KMS-11 (cell line): ENCODE measurements around the gene AQP9.

Experiments used
- H2AFZ ChIP-seq: fragments of 200-600 bp; sonication (generic); 2 replicates; pipeline ENCODE4 v1.6.1; 2016; ENCODE audit warnings: antibody characterized with exemption, mixed run types, low read depth
- H3K27ac ChIP-seq: fragments of 200-600 bp; sonication (generic); 2 replicates; pipeline ENCODE4 v1.6.1; 2016; ENCODE audit warnings: mild to moderate bottlenecking, mixed run types
- H3K27me3 ChIP-seq: fragments of 200-600 bp; sonication (generic); 2 replicates; pipeline ENCODE4 v1.6.1; 2017; ENCODE audit warnings: mild to moderate bottlenecking, low read depth, mixed run types, moderate library complexity; ENCODE audit not compliant: insufficient read depth
- H3K36me3 ChIP-seq: fragments of 200-600 bp; sonication (generic); 2 replicates; pipeline ENCODE4 v1.6.1; 2017; ENCODE audit warnings: mild to moderate bottlenecking, mixed run types; ENCODE audit not compliant: insufficient read depth
- H3K4me1 ChIP-seq: fragments of 200-600 bp; sonication (generic); 2 replicates; pipeline ENCODE4 v1.6.1; 2016; ENCODE audit warnings: mild to moderate bottlenecking, low read depth, mixed run types; ENCODE audit not compliant: poor library complexity, severe bottlenecking
- H3K4me2 ChIP-seq: fragments of 200-600 bp; sonication (generic); 2 replicates; pipeline ENCODE4 v1.7.0; 2016; ENCODE audit warnings: mild to moderate bottlenecking, mixed run types
- H3K4me3 ChIP-seq: fragments of 200-600 bp; sonication (generic); IDR thresholded peaks from 2 replicates; pipeline ENCODE4 v1.6.1; 2017; ENCODE audit warnings: low read depth, low read length, mixed read lengths; ENCODE audit not compliant: insufficient read depth
- H3K79me2 ChIP-seq: fragments of 200-600 bp; sonication (generic); 2 replicates; pipeline ENCODE4 v1.6.1; 2016; ENCODE audit warnings: low read depth, mixed run types; ENCODE audit not compliant: insufficient read depth
- H3K9ac ChIP-seq: fragments of 200-600 bp; sonication (generic); 2 replicates; pipeline ENCODE4 v1.6.1; 2016; ENCODE audit warnings: mild to moderate bottlenecking, mixed run types
- H4K20me1 ChIP-seq: fragments of 200-600 bp; sonication (generic); 2 replicates; pipeline ENCODE4 v1.6.1; 2016; ENCODE audit warnings: mild to moderate bottlenecking, mixed run types; ENCODE audit not compliant: insufficient read depth
- CTCF ChIP-seq: fragments of 200-600 bp; sonication (generic); conservative IDR thresholded peaks from 2 replicates; pipeline ENCODE4 v1.6.1; 2017; ENCODE audit warnings: low read depth, mild to moderate bottlenecking, antibody characterized with exemption, low read length, moderate library complexity, mixed read lengths

AQP9 gene

GRCh38 chr15:58139989-58140522, 1.9 kb downstream of the AQP9 start:
- Histone ChIP-seq H3K27me3 (no peaks in the 10 kb centered on the region), H3K27ac (no peak overlapping the region), H3K4me1 (no peaks in the 10 kb centered on the region), H3K79me2 (no peaks in the 10 kb centered on the region), H3K4me2 (no peak overlapping the region), H4K20me1 (no peaks in the 10 kb centered on the region), H2AFZ (no peak overlapping the region), H3K9ac (no peak overlapping the region), H3K36me3 (no peaks in the 10 kb centered on the region), H3K4me3 (no peak overlapping the region)
- no peak for TF ChIP-seq CTCF

GRCh38 chr15:58141894-58142293, 3.7 kb downstream of the AQP9 start:
- H3K27me3 ChIP-seq: no peaks in the 10 kb centered on the region
- H3K27ac ChIP-seq: no peak overlapping the region
- no peaks in the 10 kb centered on the region for H4K20me1 ChIP-seq
- no peak overlapping the region for H3K9ac ChIP-seq
- no peak overlapping the region for H2AFZ ChIP-seq
- TF ChIP-seq CTCF: no peak
- no peaks in the 10 kb centered on the region for H3K4me1 ChIP-seq
- H3K4me2 ChIP-seq: no peak overlapping the region
- no peaks in the 10 kb centered on the region for H3K79me2 ChIP-seq
- H3K36me3 ChIP-seq: no peaks in the 10 kb centered on the region
- H3K4me3 ChIP-seq: no peak overlapping the region

- no peak overlapping the region for H3K4me2 ChIP-seq
- TF ChIP-seq CTCF: no peak
- no peaks in the 10 kb centered on the region for H3K27me3 ChIP-seq
- no peaks in the 10 kb centered on the region for H4K20me1 ChIP-seq
- H3K9ac ChIP-seq: no peak overlapping the region
- no peak overlapping the region for H2AFZ ChIP-seq
- H3K36me3 ChIP-seq: no peaks in the 10 kb centered on the region
- H3K4me1 ChIP-seq: no peaks in the 10 kb centered on the region
- no peak overlapping the region for H3K4me3 ChIP-seq
- no peaks in the 10 kb centered on the region for H3K79me2 ChIP-seq
- H3K27ac ChIP-seq: no peak overlapping the region
Measured at GRCh38 chr15:58142827-58143461, 4.8 kb downstream of the AQP9 start.

GRCh38 chr15:58145606-58146005, 7.4 kb downstream of the AQP9 start:
- no peak for TF ChIP-seq CTCF
- no peak overlapping the region for H3K9ac ChIP-seq
- no peaks in the 10 kb centered on the region for H3K4me1 ChIP-seq
- no peaks in the 10 kb centered on the region for H4K20me1 ChIP-seq
- H3K27ac ChIP-seq: no peak overlapping the region
- no peak overlapping the region for H2AFZ ChIP-seq
- no peaks in the 10 kb centered on the region for H3K27me3 ChIP-seq
- H3K4me3 ChIP-seq: no peak overlapping the region
- no peaks in the 10 kb centered on the region for H3K36me3 ChIP-seq
- H3K79me2 ChIP-seq: no peaks in the 10 kb centered on the region
- no peak overlapping the region for H3K4me2 ChIP-seq
